Adrenal gland (tissue), 12 donors: ENCODE results near the gene MAP3K2. TPM values are rescaled to one million over a fixed set of nuclear protein-coding genes. Genes with fewer than 3 reads are reported as not detected.

Experiments used
- DNase-seq, 7 donors: peaks; one replicate each; pipeline ENCODE4 v3.0.0-alpha.2; 2019 to 2020
- H3K27ac ChIP-seq, 5 donors: fragments of 200-600 bp; sonication (generic) in 4 of 5; 1 replicate in 3 of 5; 2 replicates in 2 of 5; pipeline versions ENCODE4 v1.5.1 to v1.8.0; 2016 to 2020; ENCODE audit warnings: mild to moderate bottlenecking in 1 of 5
- H3K27me3 ChIP-seq: fragments of 200-600 bp; 2 replicates; pipeline ENCODE4 v1.8.0; 2021
- H3K36me3 ChIP-seq, 2 donors: fragments of 200-600 bp; replicated peaks in 1 of 2; 1 replicate in 1 of 2; 2 replicates in 1 of 2; pipeline versions ENCODE4 v1.5.1 to v1.8.0; 2018 to 2022
- H3K4me1 ChIP-seq, 2 donors: fragments of 200-600 bp; replicated peaks in 1 of 2; 1 replicate in 1 of 2; 2 replicates in 1 of 2; pipeline versions ENCODE4 v1.5.1 to v1.8.0; 2018 to 2021
- H3K4me3 ChIP-seq, 4 donors: fragments of 200-600 bp; sonication (generic) in 3 of 4; one replicate each; pipeline ENCODE4 v1.5.1; 2016 to 2018
- H3K9me3 ChIP-seq, 3 donors: fragments of 200-600 bp; sonication (generic) in 1 of 3; replicated peaks in 1 of 3; 1 replicate in 2 of 3; 2 replicates in 1 of 3; pipeline versions ENCODE4 v1.5.1 to v1.8.0; 2016 to 2021
- CTCF ChIP-seq, 6 experiments: fragments of 450-650 bp in 4 of 6; fragments of 200-600 bp in 2 of 6; sonication (generic) in 1 of 6; IDR thresholded peaks; 1 replicate in 5 of 6; 2 replicates in 1 of 6; pipeline versions ENCODE4 v1.5.1 to v1.8.0; 2016 to 2021; ENCODE audit warnings: antibody characterized with exemption in 6 of 6, mild to moderate bottlenecking in 2 of 6, moderate library complexity in 1 of 6
- POLR2A ChIP-seq, 2 donors: fragments of 450-650 bp; IDR thresholded peaks; one replicate each; pipeline ENCODE4 v1.6.1; 2017; ENCODE audit warnings: antibody characterized with exemption in 2 of 2, mild to moderate bottlenecking in 2 of 2, moderate library complexity in 1 of 2
- WGBS, 4 donors: extraction: QIAGEN DNeasy Blood & Tissue Kit in 2 of 4; methylation state at CpG; one replicate each; pipeline versions ENCODE4 v1.1.5 to v1.1.7; 2013 to 2017; 5-methylcytosine and 5-hydroxymethylcytosine counted together
- intact Hi-C, 2 donors: fragments of 100-400 bp; cut with DNase I; formaldehyde crosslinking; loops; one replicate each; pipeline versions ENCODE4 v1.14.1 to v1.15.0; 2022 to 2023
- polyA plus RNA-seq, 3 donors: library from polyadenylated mRNA; stranded (reverse); fragments of 200-250 nt in 2 of 3; fragments of 350-450 nt in 1 of 3; fragmentation: Illumina TruSeq in 1 of 3; extraction: RNeasy Lipid Tissue Mini Kit (QIAGEN cat#74804) in 1 of 3; gene quantifications; one replicate each; pipeline ENCODE4 v1.2.3, GENCODE V29; 2013 to 2014
- total RNA-seq, 9 donors: library from RNA; depleted of rRNA in 4 of 9; stranded (reverse); fragments of >200 nt in 4 of 9; fragments of 120-200 nt in 1 of 9; fragmentation: NEBNext Ultra II Directional in 1 of 9; extraction: Animal tissue kit (Norgen Biotek cat#: 25700) in 1 of 9; gene quantifications; one replicate each; pipeline versions ENCODE4 v1.1.0 to v1.2.4, GENCODE V29; 2013 to 2023
- donor health status: healthy with polysubstance abuse.
- donor health status: Bipolar disorder and iron deficiency.
- donor health status: DM: yes; HTN: yes; CAD: no.
- donor health status: DM: no; HTN: no; CAD: no.
- donor health status: DM: no; HTN: no; CAD: no.
- donor health status: DM: yes; HTN: yes; CAD: no.

Gene MAP3K2
- total and polyA plus RNA-seq, 12 donors, result 4.2 to 91.6 (median 49.2) TPM

- 86 to 93% (median 90%) methylated on average over 9 of the region's 9 CpGs for WGBS, 4 donors
- TF ChIP-seq POLR2A (IDR thresholded peaks at IDR 0.05) (no peak), CTCF (IDR thresholded peaks at IDR 0.05) (no peak)
- intact Hi-C loops, result no loop called here
- peaks cover 0 to 86% of the 10 kb centered on the region in 2 donors for H3K36me3 ChIP-seq
- DNase-seq, result no peak
- no peak overlapping the region for H3K27ac ChIP-seq
- H3K27me3 ChIP-seq, result no peaks in the 10 kb centered on the region
- no peaks in the 10 kb centered on the region for H3K4me1 ChIP-seq
- no peaks in the 10 kb centered on the region for H3K9me3 ChIP-seq
- no peak overlapping the region for H3K4me3 ChIP-seq
Measured at GRCh38 chr2:127275789-127276188, 112.0 kb downstream of the MAP3K2 start.

- H3K36me3 ChIP-seq, result peaks cover 0 to 86% of the 10 kb centered on the region in 2 donors
- no peak for TF ChIP-seq POLR2A (IDR thresholded peaks at IDR 0.05)
- no peak for DNase-seq
- H3K27me3 ChIP-seq, result no peaks in the 10 kb centered on the region
- 91 to 97% (median 93%) methylated on average over 3 of the region's 3 CpGs for WGBS, 4 donors
- no peak overlapping the region for H3K27ac ChIP-seq
- intact Hi-C loops, result no loop called here
- no peaks in the 10 kb centered on the region for H3K4me1 ChIP-seq
- no peaks in the 10 kb centered on the region for H3K9me3 ChIP-seq
- H3K4me3 ChIP-seq, result no peak overlapping the region
Measured at GRCh38 chr2:127275356-127275755, 112.4 kb downstream of the MAP3K2 start.

GRCh38 chr2:127270663-127271062 lies 117.1 kb downstream of the MAP3K2 start:
- TF ChIP-seq POLR2A (IDR thresholded peaks at IDR 0.05) (no peak), CTCF (IDR thresholded peaks at IDR 0.05) (no peak)
- Histone ChIP-seq H3K27ac (no peak overlapping the region), H3K36me3 (peaks cover 0 to 75% of the 10 kb centered on the region in 2 donors), H3K27me3 (no peaks in the 10 kb centered on the region), H3K9me3 (no peaks in the 10 kb centered on the region), H3K4me3 (no peak overlapping the region), H3K4me1 (no peaks in the 10 kb centered on the region)
- WGBS, 4 donors, result 97 to 98% (median 97%) methylated on average over 5 of the region's 5 CpGs
- DNase-seq, result no peak
- intact Hi-C loops, result no loop called here

- intact Hi-C loops, result no loop called here
- peaks cover 0 to 46% of the 10 kb centered on the region in 2 donors for H3K36me3 ChIP-seq
- H3K27ac ChIP-seq, result no peak overlapping the region
- 88 to 94% (median 93%) methylated on average over 8 of the region's 8 CpGs for WGBS, 4 donors
- no peak for DNase-seq
- TF ChIP-seq CTCF (IDR thresholded peaks at IDR 0.05) (no peak), POLR2A (IDR thresholded peaks at IDR 0.05) (no peak)
- no peaks in the 10 kb centered on the region for H3K27me3 ChIP-seq
- peaks cover 5 to 6% of the 10 kb centered on the region in 2 donors for H3K4me1 ChIP-seq
- H3K4me3 ChIP-seq, result no peak overlapping the region
- no peaks in the 10 kb centered on the region for H3K9me3 ChIP-seq
Measured at GRCh38 chr2:127261804-127262406, 125.9 kb downstream of the MAP3K2 start.

- WGBS, 4 donors, result 91 to 98% (median 95%) methylated on average over 5 of the region's 5 CpGs
- H3K27me3 ChIP-seq, result no peaks in the 10 kb centered on the region
- no peak for DNase-seq
- TF ChIP-seq CTCF (IDR thresholded peaks at IDR 0.05), result no peak
- no peak for TF ChIP-seq POLR2A (IDR thresholded peaks at IDR 0.05)
- no peak overlapping the region for H3K4me3 ChIP-seq
- H3K4me1 ChIP-seq, result peaks cover 5 to 6% of the 10 kb centered on the region in 2 donors
- H3K27ac ChIP-seq, result no peak overlapping the region
- H3K9me3 ChIP-seq, result no peaks in the 10 kb centered on the region
- H3K36me3 ChIP-seq, result peaks cover 0 to 45% of the 10 kb centered on the region in 2 donors
- intact Hi-C loops, result no loop called here
Measured at GRCh38 chr2:127259355-127259754, 128.4 kb downstream of the MAP3K2 start.
